ENCODE measurements around the gene MCM3AP.
"Not testable (repeated sequence)": the region's sequence is repeated elsewhere in the genome, so short reads cannot be mapped to it uniquely, and the experiment has no call there.

The MCM3AP gene

DNA sequence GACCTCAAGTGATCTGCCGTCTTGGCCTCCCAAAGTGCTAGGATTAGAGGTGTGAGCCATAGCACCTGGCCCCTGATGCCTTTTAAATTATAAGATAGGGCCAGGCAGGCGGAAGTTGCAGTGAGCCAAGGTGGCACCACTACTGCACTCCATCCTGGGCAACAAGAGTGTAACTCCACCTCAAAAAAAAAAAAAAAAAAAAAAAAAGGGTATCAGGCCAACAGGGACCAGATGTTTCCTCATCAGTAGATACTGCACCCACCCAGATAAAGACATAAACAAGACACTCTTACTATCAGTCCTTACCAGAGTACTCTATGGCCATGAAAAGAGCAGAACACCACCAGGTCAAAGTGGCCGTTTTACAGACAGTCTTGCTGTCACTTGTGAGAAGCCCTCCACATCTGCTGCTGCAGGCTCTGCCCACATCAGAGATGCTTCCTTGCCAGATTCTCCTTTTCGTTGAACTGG is 35.0 kb upstream of the MCM3AP start:
- no peaks in the 10 kb centered on the region for H3K9me3 ChIP-seq (ENCODE audit: low read length)
- peaks cover 24% of the 10 kb centered on the region for H3K4me1 ChIP-seq (ENCODE audit: insufficient read depth, low read length)
- H3K36me3 ChIP-seq (ENCODE audit: insufficient read depth, low read length), result peaks cover 18% of the 10 kb centered on the region
- no peak overlapping the region for H2AFZ ChIP-seq (ENCODE audit: low read depth, low read length)
- H3K4me3 ChIP-seq (ENCODE audit: low read length), result no peak overlapping the region
- H3K27me3 ChIP-seq (ENCODE audit: insufficient read depth, low read length), result no peaks in the 10 kb centered on the region

DNA sequence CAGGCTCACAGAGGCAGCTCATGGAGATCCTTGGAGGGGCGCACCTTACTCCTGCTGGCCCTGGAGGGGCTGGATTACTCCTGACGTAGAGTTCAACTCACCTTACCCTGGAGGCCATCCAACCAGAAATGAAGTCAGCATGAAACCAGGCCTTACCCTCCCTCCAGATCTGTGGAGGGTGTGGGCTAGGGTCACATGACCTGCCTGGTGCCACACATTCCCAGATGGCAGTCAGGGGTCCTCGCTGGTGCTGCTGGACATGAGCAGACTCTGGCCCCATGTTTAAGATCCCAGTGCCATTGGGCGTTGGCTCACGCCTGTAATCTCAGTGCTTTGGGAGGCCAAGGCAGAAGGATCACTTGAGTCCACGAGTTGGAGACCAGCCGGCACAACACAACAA is 33.8 kb upstream of the MCM3AP start:
- H3K36me3 ChIP-seq (ENCODE audit: insufficient read depth, low read length), result peaks cover 23% of the 10 kb centered on the region

DNA sequence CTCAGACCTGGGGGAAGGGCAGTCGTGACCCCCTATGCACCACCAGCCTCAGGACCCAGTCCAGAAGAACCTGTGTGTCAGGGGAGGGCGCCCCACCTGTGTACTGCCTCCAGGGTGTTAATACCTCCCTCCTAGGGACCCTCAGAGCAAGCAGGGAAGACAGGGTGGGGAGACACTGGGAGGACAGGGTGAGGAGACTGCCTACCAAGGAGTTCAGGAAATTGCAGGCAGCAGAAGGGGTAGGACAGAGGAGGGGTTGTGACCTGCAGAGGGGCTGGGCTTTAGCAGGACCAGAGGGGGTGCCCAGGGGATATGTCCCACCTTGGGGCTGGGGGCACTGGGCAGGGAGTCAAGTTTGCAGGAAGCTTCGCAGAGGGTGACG is 33.0 kb upstream of the MCM3AP start:
- Histone ChIP-seq H3K9me3 (ENCODE audit: low read length) (no peaks in the 10 kb centered on the region), H3K36me3 (ENCODE audit: insufficient read depth, low read length) (peaks cover 28% of the 10 kb centered on the region), H2AFZ (ENCODE audit: low read depth, low read length) (no peak overlapping the region), H3K27me3 (ENCODE audit: insufficient read depth, low read length) (no peaks in the 10 kb centered on the region), H3K4me1 (ENCODE audit: insufficient read depth, low read length) (peaks cover 24% of the 10 kb centered on the region), H3K4me3 (ENCODE audit: low read length) (no peak overlapping the region)

More for the DNA sequence above, 33.8 kb upstream of the MCM3AP start:
- no peaks in the 10 kb centered on the region for H3K27me3 ChIP-seq (ENCODE audit: insufficient read depth, low read length)
- no peaks in the 10 kb centered on the region for H3K9me3 ChIP-seq (ENCODE audit: low read length)
- H3K4me1 ChIP-seq (ENCODE audit: insufficient read depth, low read length), result peaks cover 24% of the 10 kb centered on the region
- H2AFZ ChIP-seq (ENCODE audit: low read depth, low read length), result no peak overlapping the region
- H3K4me3 ChIP-seq (ENCODE audit: low read length), result no peak overlapping the region

DNA sequence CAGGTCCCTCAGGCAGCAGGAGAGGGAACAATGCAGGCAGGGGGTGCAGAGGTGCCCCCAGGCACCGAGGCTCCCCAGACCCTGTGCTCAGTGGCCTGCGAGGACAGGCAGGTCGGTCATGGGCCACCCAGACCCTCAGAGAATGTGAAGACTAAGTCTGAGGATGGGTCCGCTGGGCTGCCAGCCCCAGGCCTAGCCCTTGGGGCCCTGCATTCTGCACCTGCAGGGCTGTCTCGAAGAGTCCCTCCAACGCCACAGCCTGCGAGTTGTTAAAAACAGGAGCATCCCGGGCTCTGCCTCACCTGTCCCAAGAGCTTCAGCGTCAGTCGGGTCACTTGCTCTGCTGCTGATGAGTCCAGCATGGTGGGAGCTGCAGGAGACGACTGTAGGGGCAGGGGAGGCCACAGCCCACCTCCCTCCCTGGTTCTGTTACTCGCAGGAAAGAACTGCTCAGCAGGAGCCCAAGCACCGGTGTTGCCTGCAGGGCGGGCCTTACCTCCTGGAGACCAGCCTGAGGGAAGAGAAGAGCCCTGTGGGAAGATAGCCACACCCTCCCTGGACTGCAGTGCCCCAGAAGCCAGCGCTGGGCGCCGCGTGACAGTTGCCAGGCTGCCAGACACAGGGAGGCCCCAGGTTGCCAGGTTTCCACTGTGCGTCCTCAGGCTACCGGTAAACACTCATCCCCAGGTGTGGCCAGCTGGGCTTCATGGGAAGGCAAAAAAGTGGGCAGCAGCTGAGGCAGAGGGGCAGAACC is 32.5 kb upstream of the MCM3AP start:
- H3K4me3 ChIP-seq (ENCODE audit: low read length), result no peak overlapping the region
- H3K27me3 ChIP-seq (ENCODE audit: insufficient read depth, low read length), result no peaks in the 10 kb centered on the region
- peaks cover 33% of the 10 kb centered on the region for H3K36me3 ChIP-seq (ENCODE audit: insufficient read depth, low read length)

DNA sequence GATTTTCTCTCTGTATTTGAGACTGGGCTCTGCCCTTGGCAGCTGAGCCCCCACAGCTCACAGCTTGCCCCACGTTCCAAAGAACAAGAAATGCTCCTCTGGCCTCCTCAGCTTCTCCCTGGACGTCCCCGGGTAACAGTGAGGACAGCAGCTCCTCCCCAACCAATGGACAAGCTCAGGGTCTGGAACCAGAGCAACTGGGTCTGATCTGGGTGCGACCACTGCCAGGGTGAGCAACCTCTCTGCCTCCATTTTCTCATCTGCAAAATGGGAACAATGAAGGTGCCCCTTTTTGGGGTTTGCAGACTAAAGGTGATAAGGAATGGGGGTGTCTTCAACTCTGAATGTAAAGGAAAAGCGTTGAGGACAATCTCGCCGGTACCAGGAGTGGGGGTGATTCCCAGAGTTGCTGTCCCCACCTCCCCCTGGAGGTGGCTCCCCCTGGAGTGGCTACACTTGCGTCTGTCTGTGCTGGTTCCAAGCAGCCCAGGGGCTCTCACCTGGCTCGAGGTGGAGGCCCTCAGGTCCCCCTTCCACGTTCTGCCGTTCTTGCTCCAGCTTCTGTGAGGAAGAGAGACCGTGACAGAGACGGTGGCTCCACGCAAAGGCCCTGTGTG is 31.4 kb upstream of the MCM3AP start:
- Histone ChIP-seq H3K36me3 (ENCODE audit: insufficient read depth, low read length) (peaks cover 36% of the 10 kb centered on the region), H3K4me3 (ENCODE audit: low read length) (no peak overlapping the region), H3K27me3 (ENCODE audit: insufficient read depth, low read length) (no peaks in the 10 kb centered on the region), H3K9me3 (ENCODE audit: low read length) (no peaks in the 10 kb centered on the region), H3K4me1 (ENCODE audit: insufficient read depth, low read length) (peaks cover 14% of the 10 kb centered on the region), H2AFZ (ENCODE audit: low read depth, low read length) (no peak overlapping the region)

More for the DNA sequence above, 32.5 kb upstream of the MCM3AP start:
- Histone ChIP-seq H3K4me1 (ENCODE audit: insufficient read depth, low read length) (peaks cover 24% of the 10 kb centered on the region), H2AFZ (ENCODE audit: low read depth, low read length) (no peak overlapping the region), H3K9me3 (ENCODE audit: low read length) (no peaks in the 10 kb centered on the region)

DNA sequence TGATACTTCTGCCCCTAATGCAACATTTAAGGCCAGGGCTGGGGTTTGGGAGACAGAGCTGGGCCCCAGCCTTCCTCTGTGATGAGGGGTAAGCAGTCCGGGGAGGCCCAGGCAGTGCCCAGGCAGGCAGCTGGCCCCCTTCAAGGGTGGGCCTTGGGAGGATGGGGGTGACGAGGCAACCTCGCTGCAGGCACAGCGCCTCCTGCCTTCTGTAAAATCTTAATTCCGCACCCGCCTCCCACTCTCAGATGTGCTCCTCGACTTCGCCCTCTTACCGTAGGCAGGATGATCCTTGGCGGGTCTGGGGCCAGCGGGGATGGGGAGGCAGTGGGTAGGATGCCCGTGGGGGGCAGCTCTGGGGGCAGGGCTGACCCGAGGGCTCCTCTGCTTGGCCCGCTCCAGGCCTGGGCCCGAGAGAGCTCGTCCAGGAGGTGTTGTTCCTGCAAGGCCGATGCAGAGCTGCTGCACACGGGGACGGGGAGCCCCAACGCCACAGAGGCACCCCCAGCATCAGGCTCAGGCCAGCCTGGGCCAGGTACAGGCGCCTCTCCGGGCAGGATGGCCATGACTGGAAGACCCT is 29.1 kb upstream of the MCM3AP start:
- Histone ChIP-seq H3K4me1 (ENCODE audit: insufficient read depth, low read length) (no peaks in the 10 kb centered on the region), H3K36me3 (ENCODE audit: insufficient read depth, low read length) (peaks cover 33% of the 10 kb centered on the region), H2AFZ (ENCODE audit: low read depth, low read length) (no peak overlapping the region), H3K9me3 (ENCODE audit: low read length) (no peaks in the 10 kb centered on the region), H3K4me3 (ENCODE audit: low read length) (no peak overlapping the region), H3K27me3 (ENCODE audit: insufficient read depth, low read length) (no peaks in the 10 kb centered on the region)

GRCh38 chr21:46312949-46313348 is 27.5 kb upstream of the MCM3AP start:
- no peaks in the 10 kb centered on the region for H3K4me1 ChIP-seq (ENCODE audit: insufficient read depth, low read length)
- no peaks in the 10 kb centered on the region for H3K27me3 ChIP-seq (ENCODE audit: insufficient read depth, low read length)
- H2AFZ ChIP-seq (ENCODE audit: low read depth, low read length), result no peak overlapping the region
- no peaks in the 10 kb centered on the region for H3K9me3 ChIP-seq (ENCODE audit: low read length)
- H3K36me3 ChIP-seq (ENCODE audit: insufficient read depth, low read length), result peaks cover 44% of the 10 kb centered on the region
- no peak overlapping the region for H3K4me3 ChIP-seq (ENCODE audit: low read length)

DNA sequence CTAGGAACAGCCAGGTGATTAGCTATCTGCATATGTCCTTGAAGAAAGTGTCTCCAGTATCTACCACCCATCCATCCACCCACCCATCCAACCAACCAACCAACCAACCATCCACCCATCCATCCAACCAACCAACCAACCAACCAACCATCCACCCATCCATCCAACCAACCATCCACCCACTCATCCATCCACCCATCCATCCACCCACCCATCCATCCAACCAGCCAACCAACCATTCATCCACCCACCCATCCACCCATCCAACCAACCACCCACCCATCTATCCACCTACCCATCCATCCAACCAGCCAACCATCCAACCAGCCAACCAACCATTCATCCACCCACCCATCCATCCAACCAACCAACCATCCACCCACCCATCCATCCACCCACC is 26.2 kb upstream of the MCM3AP start:
- Histone ChIP-seq H2AFZ (ENCODE audit: low read depth, low read length) (no peak overlapping the region), H3K9me3 (ENCODE audit: low read length) (no peaks in the 10 kb centered on the region), H3K27me3 (ENCODE audit: insufficient read depth, low read length) (no peaks in the 10 kb centered on the region), H3K4me3 (ENCODE audit: low read length) (no peak overlapping the region), H3K4me1 (ENCODE audit: insufficient read depth, low read length) (no peaks in the 10 kb centered on the region), H3K36me3 (ENCODE audit: insufficient read depth, low read length) (peaks cover 51% of the 10 kb centered on the region)

DNA sequence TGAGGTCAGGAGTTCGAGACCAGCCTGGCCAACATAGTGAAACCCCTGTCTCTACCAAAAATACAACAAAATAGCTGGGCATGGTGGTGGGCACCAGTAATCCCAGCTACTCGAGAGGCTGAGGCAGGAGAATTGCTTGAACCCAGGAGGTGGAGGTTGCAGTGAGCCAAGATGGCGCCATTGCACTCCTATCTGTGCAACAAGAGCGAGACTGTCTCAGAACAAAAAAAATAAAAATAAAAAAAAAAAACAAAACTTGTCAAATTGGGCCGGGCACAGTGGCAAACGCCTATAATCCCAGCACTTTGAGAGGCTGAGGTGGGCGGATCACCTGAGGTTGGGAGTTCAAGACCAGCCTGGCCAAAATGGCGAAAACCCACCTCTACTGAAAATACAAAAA is 24.8 kb upstream of the MCM3AP start:
- H3K4me1 ChIP-seq (ENCODE audit: insufficient read depth, low read length); H2AFZ ChIP-seq (ENCODE audit: low read depth, low read length); H3K4me3 ChIP-seq (ENCODE audit: low read length); H3K9me3 ChIP-seq (ENCODE audit: low read length); H3K27me3 ChIP-seq (ENCODE audit: insufficient read depth, low read length): not testable (repeated sequence)
- peaks cover 50% of the 10 kb centered on the region for H3K36me3 ChIP-seq (ENCODE audit: insufficient read depth, low read length)

GRCh38 chr21:46308431-46308830 is 23.0 kb upstream of the MCM3AP start:
- Histone ChIP-seq H2AFZ (ENCODE audit: low read depth, low read length) (no peak overlapping the region), H3K4me1 (ENCODE audit: insufficient read depth, low read length) (no peaks in the 10 kb centered on the region), H3K27me3 (ENCODE audit: insufficient read depth, low read length) (no peaks in the 10 kb centered on the region), H3K36me3 (ENCODE audit: insufficient read depth, low read length) (peaks cover 48% of the 10 kb centered on the region), H3K9me3 (ENCODE audit: low read length) (no peaks in the 10 kb centered on the region), H3K4me3 (ENCODE audit: low read length) (no peak overlapping the region)

GRCh38 chr21:46307625-46308024 is 22.2 kb upstream of the MCM3AP start:
- Histone ChIP-seq H3K27me3 (ENCODE audit: insufficient read depth, low read length) (no peaks in the 10 kb centered on the region), H3K4me1 (ENCODE audit: insufficient read depth, low read length) (no peaks in the 10 kb centered on the region), H2AFZ (ENCODE audit: low read depth, low read length) (no peak overlapping the region), H3K4me3 (ENCODE audit: low read length) (no peak overlapping the region), H3K36me3 (ENCODE audit: insufficient read depth, low read length) (peaks cover 40% of the 10 kb centered on the region), H3K9me3 (ENCODE audit: low read length) (no peaks in the 10 kb centered on the region)

- Histone ChIP-seq H3K36me3 (ENCODE audit: insufficient read depth, low read length) (peaks cover 46% of the 10 kb centered on the region), H3K4me1 (ENCODE audit: insufficient read depth, low read length) (no peaks in the 10 kb centered on the region), H3K9me3 (ENCODE audit: low read length) (no peaks in the 10 kb centered on the region), H2AFZ (ENCODE audit: low read depth, low read length) (no peak overlapping the region), H3K27me3 (ENCODE audit: insufficient read depth, low read length) (no peaks in the 10 kb centered on the region), H3K4me3 (ENCODE audit: low read length) (no peak overlapping the region)
Measured at GRCh38 chr21:46304955-46305354, 19.5 kb upstream of the MCM3AP start.

GRCh38 chr21:46304437-46304836 is 19.0 kb upstream of the MCM3AP start:
- Histone ChIP-seq H3K4me3 (ENCODE audit: low read length) (no peak overlapping the region), H3K36me3 (ENCODE audit: insufficient read depth, low read length) (peaks cover 48% of the 10 kb centered on the region), H3K4me1 (ENCODE audit: insufficient read depth, low read length) (no peaks in the 10 kb centered on the region), H3K9me3 (ENCODE audit: low read length) (no peaks in the 10 kb centered on the region), H2AFZ (ENCODE audit: low read depth, low read length) (no peak overlapping the region), H3K27me3 (ENCODE audit: insufficient read depth, low read length) (no peaks in the 10 kb centered on the region)
